NCI-H2081 treated with DMSO at 0.1 percent for 48 hours (cell line): ENCODE measurements around the gene EMX1.

Experiments used
- DNase-seq: peaks from one replicate; lab custom pipeline; 2025; lab: John Stamatoyannopoulos, UW

EMX1 gene

DNA sequence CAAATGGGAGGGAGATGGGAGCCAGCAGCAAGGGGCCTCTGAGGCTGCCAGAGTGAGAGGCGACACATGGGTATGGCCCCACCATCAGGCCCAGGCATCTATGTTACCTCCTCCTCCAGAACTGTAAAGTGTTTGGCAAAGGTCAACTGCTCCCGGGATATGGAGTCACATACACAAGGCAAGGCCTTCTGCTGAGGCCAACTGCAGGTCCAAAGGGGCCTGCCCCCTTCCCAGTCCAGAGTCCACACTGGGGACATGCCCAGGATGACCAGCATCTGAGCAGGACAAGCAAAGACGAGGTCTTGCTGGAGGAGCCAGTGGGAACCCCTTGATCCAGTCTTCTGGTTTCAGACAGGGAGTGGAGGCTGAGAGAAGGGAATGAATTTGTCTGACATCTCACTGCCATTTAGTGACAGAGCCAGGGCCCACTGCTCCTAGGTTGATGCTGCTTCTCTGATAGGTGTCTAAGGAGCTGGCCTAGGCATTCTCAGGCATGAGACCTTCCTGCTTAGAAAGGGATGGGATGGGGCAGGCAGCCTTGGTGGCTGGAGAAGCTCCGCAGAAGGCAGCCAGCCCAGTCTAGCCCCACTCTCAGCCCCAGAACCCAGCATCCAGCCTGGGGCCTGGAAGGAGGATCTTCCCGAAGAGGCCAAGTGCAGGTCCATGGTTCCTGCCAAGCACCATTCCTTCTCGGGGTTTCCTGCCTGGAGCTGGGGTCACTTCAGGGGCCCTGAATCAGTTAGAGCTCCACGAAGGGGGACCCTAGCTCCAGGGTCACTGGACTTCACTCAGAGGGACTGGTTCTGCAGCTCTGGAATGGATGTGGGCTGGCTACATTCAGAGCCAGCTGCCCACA is 26.4 kb downstream of the EMX1 start:
- no peak for DNase-seq

DNA sequence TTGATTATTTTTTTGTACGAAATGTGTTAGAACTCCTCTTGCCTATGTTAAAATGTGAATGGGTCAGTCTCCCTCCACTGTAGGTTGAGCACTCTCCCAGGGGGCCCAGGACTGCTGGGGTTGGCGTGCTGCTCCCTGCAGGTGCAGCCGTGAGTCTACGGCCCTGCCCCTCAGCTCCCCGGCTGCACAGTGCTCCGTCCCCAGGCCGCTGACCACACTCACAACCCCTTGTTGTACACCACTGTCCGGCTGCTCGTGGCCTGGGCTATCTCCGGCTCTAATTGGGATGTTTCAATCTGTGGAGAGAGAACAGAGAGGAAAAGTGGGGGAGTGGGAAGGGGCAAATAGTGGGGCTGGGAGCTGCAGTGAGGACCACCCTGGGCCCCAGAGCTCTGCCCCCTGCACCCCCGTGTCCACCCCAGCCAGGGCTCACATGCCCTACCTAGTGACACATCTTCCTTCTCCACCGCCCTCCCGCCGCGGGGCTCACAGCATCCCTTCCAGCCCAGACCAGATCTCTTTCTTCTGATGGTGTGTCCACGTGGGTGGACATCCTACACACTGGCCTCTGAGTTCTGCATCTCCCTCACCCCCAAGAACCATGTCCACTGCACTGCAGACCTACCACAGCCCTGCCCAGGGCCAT is 27.6 kb downstream of the EMX1 start:
- DNase-seq, result no peak

DNA sequence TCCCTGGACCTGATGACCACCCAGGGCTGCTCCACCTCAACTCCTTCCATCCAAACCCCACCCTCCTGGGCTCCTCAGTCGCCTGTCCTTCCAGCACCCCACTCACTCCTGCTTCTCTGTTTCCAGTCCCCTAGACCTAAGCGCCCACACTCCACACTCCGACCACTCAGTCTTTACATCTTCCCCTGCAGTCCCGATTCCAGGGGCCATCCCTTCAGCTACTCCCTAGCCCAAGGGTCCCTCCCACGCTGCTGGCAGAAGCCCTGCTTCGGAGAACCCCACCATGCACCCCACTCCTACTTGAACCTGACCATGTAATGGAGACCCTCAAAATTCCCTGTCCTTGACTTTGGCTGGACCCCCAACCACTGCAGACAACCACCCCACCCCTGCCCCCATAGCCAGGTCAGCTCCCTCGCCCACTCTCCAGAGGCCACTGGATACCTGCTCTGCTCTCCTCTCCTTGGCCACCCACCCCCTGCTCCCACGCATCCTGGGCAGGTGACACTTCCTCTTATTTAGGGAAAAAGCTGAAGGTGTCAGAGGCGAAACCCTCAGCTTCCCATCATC is 28.2 kb downstream of the EMX1 start:
- no peak for DNase-seq

DNA sequence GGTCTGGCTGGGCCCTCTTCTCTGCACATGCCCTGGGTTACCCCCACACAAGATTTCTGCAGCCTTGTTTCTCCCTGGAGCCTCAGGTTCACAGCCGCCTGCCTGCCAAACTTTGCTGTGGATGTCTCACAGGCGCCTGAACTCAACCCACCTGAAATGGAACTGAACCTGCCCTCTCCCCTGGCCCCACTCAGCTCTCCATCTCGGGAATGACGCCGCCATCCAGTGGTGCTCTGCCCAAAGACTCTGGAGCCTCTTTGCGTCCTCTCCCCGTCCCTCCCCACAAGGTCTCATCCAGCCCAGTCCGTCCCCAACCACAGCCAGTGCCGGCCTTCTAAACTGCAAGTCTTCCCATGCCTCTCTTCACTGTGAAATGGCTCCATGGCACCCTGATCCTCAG is 29.1 kb downstream of the EMX1 start:
- no peak for DNase-seq

DNA sequence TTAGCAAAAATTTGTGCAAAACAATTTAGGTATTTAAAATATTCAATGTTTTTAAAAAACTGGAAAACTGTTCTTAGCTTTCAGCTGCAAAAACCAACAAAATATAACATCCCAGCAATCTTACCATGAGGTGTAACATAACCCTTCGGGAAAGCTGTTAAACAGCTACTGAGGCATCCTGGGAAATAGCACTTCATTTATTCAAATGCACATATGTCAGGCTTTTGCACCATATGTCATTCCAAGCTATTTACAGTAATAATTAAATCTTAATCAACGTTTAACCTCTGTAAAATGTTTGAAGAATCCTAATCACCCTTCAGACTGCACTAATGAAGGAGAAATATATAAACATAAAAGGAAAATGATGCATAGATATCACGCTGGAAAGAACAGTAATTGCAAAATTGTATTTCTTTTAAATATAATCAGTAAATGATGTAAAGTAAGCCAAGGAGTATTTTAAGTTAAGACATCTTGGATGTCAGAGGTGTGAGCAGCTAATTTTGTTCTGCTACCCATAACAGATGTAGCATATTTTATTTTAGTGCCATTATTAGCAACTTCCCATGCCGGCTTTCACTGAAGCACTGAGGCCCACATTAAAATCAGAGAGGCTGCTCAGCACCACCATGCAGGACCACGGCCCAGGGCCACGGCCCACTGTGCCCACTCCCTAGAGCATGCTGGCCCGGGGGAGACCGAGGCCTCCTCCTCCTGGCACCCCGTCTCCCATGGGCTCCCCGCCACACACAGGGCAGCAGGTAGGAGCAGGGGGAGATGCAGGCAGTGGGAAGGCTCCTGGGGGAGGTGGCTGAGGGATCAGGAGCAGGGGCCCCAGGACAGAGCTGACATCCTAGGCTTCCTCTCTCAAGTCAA is 30.9 kb downstream of the EMX1 start:
- DNase-seq, result no peak

DNA sequence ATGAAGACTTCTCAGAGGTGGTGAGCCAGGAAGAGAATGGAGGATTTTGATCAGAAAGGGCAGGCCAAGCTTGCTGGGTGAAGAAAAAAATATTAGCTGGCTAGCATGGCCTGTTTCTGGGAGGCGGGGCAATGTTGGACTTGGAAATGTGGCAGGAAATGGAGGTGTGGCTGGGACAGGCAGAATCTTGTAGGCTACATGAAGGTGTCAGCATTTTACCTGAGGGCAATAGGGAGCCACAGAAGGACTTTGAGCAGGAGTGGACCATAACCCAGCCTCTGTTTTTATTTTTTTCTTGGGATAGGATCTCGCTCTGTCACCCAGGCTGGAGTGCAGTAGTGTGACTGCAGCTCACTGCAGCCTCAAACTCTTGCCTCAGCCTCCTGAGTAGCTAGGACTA is 31.7 kb downstream of the EMX1 start:
- no peak for DNase-seq

DNA sequence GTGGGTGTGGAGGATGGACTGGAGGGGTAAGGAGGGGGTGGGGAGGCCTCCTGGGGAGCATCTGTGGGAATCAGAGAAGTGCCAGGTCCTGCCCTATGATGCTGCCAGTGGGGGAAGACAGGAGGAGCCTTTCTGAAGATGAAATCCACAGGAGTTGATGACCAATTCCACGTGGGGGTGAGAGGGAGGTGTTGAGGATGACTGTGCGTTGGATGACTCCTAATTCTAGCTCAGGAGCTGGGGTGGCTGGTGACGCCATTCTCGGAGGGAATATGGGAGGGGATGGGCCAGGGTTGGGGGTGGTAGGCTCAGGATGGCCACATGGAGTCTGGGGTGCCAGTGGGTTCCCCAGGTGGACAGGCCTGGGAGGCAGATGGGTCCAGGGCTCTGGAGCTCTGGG is 32.3 kb downstream of the EMX1 start:
- no peak for DNase-seq

DNA sequence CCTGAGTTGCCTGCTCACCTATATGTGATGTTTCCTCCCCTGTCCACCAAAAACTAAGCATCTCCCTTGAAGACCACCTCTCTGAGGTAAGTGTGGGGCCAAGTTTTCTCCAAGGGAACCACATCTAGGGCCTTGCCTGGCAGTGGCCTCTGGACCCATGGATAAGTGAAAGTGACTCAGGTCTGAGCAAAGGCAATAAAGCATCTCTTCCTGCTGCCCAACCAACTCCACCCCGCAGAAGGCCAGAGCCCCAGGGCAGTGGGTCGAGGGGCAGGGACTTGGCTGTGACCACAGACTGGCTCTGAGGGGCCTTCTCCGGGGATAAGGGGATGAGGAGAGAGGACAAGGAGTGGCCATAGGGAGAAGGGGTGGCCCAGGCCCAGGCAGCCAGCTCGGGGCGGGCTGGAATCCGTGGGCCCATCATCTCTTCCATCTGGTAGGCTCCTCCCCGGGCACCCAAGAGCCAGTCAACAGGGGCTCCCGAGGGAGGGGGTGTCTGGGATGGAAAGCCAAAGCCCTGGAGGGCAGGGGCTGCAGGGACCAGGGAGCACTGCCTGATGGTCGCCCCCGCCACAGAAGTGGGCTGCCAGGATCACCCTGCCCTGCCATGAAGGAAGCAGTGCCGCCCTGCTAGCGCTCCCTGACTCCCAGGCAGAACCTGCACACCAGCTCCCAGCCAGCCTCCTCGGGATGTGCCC is 33.4 kb downstream of the EMX1 start:
- DNase-seq, result no peak

DNA sequence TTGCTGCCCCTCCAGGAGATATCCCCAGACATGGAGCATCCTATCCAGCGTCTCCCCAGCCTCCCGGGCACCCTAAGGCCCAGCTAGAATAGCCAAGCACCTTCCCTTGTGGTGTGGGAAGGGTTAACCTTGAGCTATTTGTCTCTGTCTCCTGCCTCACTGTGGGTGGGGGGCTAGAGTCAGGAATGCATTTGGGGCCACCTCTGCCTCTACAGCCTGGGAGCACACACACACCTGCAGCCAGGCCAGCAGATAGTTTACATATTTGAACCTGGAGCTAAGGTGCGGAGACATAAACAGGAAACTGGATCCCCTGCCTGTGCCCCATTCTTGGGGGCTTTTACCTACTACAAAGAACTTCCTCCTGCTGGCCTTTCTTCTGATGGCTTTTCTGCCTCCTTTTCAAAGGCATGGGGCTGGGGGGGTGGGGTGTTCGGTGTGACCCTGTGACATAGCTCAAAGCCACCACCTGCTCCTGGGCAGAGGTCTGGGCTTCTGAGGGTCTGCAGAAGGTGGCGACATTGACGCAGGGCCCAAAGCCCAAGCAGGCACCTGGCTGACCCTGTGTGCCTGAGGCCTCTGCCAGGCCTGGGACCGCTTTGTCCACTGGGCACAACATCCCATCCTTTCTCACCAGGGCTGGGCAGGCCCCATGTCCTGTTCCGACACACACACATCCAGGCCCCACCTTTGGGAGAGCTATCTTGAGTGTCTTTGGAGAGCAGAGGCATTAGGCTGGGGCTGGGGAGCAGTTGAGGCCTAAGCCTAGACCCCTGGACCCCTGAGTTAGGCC is 34.2 kb downstream of the EMX1 start:
- no peak for DNase-seq

DNA sequence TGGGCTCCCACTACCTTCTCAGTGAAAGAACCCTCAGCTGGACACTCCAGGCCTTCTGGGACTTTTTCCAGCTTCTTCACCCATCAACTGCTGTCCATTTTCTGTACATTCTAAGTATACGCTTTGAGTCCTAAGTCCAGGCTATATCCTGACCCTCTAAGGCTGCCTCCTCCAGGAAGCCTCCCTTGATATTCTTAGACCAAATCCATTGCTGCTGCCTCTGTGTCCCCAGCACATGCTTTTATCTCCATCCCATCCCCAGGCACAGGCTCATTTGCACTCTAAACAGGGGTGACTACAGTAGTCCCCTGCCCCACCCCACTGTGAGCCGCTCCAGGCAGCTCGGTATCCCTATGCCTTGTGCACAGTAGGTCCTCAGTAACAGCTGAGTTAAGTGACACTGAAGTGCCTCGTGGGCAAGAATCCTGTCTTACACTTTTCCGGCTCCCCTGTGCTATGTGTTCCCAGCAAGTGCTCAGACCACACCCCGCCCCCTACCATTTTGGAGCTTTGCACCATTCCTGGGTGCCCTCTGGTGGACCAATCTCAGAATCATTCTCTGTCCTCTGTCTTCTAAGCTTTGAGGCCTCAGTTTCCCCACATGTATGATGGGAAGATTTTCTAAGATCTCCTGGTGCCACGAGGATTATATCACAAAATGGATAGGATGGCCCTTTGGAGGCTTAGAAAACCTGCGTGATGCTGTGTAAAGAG is 34.9 kb downstream of the EMX1 start:
- DNase-seq, result no peak

DNA sequence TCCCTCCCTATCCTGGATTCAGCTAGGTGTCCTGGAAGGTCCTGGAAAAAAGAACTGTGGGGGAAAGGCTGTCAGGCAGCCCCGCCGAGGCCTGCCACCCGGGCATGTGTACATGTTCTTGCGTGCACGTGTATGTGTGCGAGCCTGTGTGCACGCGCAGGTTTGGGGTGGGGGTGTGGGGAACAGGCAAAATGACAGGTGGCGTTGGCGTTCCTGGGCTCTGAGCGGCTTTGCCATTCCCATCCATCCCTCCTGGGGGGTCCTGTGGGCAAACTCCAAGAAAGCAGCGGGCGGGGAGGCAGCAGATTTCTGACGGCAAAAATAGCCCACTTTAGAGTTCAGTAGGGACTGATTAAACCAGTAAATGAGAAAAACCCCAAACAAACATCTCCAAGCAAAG is 35.6 kb downstream of the EMX1 start:
- no peak for DNase-seq

DNA sequence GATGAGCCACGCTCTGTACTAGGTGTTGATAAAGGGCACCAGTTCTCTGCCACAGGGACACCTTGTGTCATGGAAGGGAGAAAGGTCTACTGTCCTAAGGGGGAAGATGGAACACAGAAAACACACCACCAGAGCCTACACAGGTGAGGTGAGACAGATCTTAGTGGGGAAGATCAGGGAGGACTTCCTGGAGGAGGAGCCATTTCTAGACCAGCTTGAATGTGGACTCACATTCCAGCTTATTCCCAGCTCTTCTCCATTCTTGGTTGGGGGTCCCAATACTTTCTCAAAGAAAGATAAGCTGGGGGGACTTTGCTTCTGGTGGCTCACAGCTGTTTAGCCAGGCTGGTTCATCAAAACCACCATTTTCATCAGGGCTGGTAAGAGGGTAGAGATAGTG is 36.2 kb downstream of the EMX1 start:
- no peak for DNase-seq

DNA sequence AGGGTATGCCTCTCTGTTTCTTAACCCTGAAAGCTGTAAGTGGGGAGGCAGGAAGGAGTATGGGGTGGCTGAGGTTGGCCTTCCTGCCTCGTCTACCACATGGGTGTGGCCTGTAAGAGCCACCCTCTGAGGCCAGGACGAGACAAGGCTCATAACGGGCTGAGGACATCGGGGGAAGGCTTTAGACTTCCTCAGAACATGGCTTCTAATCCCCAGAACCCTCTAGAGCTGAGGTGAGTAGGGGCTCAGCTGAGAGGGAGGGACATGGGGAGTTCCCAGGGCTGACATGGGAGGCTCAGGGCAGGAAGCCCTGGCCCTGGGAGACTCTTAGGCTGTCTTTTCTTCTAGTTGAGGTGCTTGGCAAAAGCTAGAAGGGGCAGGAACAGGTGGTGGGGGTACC is 36.7 kb downstream of the EMX1 start:
- DNase-seq, result no peak

DNA sequence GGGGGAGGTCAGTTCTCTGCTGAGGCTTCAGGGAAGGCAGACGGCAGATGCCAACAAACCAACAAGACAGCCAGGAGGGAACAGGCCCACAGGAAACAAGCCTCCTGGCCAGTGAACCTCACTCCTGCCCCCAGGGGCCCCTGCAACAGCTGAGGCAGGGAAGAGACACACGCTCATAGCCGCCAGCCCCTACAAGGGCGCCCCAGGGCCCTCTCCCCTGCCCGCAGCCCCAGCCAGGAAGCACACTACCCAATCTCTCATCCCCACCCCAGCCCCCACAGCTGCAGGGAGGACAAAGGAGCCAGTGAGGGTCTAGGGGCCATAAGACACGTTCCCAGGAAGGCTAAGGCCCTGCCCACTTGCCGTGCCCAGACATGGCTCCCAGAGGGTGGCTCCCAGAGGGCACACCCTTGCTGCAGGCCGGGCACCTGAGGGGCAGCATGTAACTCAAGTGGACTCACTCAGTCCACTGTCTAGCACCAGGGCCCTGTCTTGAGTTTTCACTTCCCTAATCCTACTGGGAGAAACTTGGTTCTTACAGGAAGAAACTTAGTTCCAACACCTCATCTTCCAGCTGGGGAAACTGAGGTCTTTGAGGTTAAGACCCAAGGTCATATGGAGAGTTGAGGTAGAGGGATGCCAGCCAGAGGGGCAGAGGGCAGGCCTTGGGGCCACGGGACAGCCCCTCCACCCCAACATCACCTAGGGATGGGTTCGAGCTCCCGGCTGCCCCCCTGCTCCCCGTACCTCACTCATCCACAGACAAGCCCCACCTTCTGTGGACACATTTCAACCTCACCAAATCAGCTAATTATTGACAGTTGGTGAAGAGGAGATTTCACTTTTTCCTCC is 37.3 kb downstream of the EMX1 start:
- no peak for DNase-seq

DNA sequence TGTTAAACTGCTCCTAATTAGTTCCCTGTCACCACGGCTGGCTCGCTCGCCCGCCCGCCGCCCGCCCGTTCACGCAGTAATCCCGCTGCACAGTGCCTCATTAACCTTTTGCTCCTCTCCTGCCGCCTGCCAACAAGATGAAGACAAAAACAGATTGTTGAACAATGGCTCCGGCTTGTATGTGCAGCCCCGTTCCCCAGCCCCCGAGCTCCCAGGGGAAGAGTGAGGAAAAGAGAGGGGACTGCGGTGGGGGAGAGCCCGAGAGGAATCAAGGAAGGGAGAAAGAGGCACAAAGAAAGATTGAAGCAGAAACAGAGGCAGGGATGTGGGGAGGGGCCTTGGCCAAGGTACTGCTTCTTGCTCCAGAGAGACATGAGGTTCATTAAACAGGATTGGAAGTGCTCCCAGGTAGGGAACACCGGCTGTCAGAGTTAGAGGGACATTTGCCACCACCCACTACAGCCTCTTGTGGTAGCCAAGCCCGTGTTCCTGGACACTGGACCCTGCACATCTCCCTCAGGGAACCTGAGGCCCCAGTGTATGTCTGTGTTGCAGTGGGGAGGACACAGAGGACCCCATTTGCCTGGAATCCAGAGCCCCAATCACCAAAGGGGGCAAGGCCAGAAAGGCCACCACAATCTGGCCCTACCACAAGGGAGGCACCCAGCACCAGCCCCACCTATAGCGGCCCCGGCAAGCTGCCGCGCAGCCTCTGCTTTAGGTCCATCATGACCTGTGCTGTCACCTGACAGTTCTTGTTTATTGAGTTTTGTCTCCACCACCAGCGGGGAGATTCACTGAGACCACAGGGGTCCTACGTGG is 38.1 kb downstream of the EMX1 start:
- DNase-seq, result no peak

DNA sequence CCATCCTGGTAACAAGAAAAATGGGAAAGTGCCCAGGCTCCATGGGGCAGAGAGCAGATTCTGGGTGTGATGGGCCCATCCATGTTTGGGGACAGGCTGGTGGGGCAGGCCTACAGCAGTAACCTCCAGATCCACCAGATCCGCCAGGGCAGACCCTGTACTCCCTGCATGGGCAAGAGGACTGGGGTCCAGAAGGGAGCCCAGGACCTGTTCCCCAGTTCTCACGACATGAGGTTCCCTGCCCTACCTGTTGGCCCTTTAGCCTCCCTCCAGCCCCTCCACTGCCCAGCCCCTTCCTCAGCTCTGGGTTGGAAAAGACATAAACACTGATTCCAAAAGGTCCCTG is 38.7 kb downstream of the EMX1 start:
- DNase-seq, result no peak

DNA sequence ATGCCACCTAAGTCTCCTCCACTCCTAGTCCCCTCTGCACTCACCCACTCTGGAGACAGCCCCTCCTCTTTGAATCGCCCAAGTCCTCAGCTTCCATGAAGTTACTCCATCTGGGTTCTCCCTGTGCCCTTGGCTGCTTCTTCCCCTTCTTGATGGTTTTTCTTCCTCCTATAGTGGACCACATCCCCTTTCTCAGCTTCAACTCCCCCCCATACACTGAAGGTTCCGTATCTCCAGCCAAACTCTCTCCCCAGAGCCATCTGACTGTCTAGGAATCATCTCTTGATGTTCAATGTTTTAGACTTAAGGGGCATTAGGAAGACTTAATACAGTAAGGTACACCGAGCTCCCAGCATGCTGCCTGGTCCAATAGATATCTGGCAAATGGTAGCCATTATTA is 39.6 kb downstream of the EMX1 start:
- no peak for DNase-seq

DNA sequence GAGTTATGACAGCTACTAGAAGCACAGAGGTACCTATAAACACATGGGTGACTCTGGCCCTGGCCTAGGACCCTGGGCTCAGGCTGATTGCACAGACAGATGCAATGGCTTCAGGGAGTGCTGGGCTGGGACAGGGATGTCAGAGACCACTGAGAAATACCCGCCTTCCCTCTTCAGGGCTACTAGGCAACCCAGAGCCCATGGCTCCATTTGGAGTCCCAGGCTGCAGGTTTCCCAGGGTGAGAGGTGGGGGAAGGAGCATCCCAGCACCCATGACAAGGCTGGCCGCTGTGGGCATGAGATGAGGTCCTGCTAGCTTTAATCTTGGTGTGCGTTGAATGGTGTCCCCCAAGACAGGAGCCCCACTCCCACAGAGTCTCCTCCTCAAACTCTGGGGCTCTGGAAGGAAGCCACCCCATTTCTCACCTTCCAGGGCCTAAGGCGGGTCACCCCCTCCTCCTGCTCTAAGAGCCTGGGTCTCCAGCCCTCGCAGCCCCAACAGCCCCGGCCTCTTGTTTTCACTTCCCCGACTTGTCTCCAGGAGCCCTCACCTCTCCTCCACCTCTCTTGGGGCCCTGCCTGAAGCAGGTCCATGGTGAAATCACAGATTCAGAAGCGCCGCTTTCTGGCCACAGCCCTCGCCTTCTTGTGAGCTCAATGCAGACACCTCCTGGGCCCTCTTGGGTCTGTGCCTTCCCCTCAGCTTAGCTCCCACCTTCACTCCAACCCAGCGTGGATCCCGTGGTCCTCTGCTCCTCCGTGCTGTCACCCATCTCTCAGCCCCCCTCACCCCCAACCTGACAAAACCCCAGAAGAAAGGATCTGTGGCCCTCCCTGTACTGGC is 41.4 kb downstream of the EMX1 start:
- DNase-seq, result no peak
